Stimulated activated CD8-positive, alpha-beta memory T cell treated with anti-CD3 and anti-CD28 coated beads, Interleukin-7, amount 100 ng/mL, for 1 hour (primary cell): ENCODE measurements around the gene NAV2.

ENCODE experiments used
- DNase-seq, 2 donors: peaks; one replicate each; pipeline ENCODE4 v3.0.0-alpha.2; 2020; ENCODE audit warnings: low read depth in 2 of 2

The NAV2 gene

DNA sequence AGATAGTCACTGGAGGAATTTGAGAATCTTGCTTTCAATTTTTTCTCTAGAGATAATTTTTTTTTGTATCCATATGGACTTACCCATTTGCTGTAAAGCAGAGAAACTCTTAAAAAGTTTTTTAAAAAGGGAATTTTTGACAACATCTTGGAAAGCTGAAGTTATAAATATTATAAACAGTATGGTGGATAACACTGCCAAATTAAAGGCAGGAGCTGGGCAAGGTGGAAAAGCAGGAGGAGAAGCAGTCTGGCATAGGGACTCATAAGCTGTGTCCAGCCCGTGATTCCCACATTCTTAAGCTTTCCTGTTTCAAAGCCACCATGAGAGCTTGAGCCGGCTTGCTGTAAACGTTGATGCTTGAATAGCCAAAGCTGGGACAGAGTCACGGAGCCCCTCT lies 149.5 kb downstream of the NAV2 start:
- no peak for DNase-seq

GRCh38 chr11:19864141-19865140 lies 151.8 kb downstream of the NAV2 start:
- DNase-seq, result no peak

DNA sequence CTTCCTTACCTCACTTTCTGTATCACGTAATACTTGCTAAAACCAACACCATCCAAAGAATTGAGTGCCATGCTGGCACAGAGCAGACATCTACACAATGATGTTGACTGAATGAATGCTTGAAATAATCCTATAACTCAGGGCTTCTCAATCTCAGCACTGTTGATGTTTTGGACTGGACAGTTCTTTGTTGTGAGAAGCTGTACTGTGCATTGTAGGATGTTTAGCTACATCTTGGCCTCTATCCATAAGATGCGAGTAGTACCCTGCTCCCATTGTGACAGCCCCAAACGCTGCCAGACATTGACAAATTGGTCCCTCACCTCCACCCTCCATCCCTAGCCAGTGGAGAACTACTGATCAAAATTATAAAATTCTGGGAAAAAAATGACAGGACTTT lies 153.4 kb downstream of the NAV2 start:
- DNase-seq, result no peak

DNA sequence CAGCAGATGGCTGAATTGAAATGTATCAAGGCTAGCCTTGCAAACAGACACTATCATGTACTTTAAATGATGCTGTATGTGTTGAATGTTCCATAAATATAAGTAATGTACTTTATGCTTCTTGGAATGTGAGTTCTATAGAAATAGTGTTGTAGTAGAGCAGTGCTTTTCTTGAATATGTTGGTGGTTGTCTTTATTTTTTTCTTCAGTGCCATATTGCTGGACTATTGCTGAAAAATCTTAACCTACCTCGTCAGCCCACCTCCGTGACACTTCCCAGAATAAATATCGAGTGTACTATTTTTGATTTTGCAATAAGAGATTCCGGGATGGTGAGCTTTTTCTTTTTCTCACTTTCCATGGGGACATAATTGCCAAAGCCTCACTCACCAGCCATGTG lies 153.9 kb downstream of the NAV2 start:
- no peak for DNase-seq

GRCh38 chr11:19867064-19867463 lies 154.4 kb downstream of the NAV2 start:
- no peak for DNase-seq

DNA sequence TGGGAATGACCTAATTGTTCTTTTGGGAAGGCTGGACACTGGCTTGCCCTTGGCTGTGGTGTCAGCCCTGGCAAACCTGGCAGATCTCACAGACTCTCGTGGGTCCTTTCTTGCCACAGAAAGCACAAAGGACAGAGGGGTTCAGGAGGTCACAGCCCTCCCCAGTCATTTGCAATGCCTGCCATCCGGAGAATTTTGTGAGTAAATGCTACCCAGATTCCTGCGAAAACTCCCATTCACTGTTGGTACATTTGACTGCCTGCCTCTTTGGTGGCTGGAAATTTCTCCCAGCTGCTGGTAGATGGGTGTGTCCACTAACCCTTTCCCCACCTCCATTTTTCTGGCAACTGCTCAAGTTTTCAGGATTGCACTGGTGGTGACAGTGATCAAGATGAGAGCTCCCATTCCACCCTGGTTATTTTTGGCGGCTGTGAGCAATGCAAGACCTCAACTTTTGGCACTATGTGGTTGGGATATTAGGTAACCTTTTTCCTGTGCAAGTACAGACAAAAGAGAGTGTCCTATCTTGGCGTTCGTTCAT lies 155.7 kb downstream of the NAV2 start:
- DNase-seq, result no peak

DNA sequence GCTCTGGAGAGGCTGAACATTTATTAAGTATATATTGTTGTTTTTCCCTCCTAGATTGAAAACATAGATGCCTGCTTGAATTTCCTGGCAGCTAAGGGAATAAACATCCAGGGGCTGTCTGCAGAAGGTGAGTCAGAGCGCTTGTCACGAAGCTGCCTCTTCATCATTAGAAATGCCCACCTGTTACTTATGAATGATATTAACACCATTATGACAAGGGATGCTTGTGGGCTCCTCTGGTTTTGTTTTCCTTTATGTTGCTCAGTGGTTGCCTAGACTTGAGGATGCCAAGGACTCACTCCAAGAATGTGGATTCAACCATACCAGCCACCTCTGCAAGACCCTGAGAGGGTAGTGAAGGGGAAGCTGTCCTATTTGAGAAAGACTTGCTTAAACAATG lies 156.2 kb downstream of the NAV2 start:
- no peak for DNase-seq

- DNase-seq, result no peak
These were observed 156.8 kb downstream of the NAV2 start for GRCh38 chr11:19869466-19869865.

DNA sequence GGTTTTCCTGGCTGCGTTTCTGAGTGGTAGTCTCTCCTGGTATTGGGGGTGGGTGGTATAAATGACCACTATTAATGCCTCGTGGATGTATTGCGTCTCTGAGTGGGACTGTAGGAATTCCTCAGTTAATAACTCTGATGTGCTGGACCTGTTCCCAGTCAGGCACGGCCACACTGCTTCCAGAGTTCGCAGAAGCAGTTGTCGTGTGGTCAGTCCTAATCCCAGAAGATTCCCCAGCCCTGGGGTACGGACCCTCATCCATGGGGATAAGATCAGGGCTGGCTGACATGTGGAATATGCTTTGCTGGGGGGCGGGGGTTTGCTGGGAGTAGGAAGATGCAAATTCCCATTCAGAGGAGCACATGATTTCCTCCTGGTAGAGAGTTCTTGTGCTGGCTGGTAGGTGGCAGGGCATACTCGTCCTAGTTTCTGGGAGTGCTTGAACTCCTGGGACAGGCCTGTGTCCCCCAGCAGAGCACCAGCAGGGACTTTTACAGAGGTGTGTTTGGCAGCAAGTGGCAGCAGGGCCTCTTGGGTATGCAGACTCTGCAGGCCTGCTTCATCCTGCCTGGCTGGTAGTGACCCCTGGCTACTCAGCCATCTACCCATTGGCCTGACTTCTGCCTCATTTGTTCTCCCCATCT lies 157.4 kb downstream of the NAV2 start:
- no peak for DNase-seq

DNA sequence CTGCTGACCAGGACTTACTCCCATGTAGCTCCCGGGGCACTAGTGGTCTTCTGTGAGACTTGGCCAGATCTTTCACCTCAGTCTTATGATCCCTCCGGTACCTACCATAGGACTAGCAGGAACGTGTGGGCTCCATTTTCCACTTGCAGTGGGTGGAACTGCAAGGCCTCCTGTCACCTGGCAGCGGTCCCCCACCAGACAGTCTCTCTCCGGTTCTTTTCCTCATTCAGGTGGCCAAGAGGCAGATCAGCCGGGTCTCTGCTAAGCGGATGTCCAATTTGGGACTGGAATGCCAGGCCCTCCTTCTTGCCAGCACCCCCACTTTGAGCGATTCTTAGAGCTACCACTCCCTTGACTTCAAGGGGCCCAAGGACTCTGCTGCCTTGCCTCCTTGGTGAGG lies 158.9 kb downstream of the NAV2 start:
- no peak for DNase-seq

- DNase-seq, result no peak
These were observed 160.0 kb downstream of the NAV2 start for GRCh38 chr11:19872512-19873145.

- no peak for DNase-seq
These were observed 161.1 kb downstream of the NAV2 start for GRCh38 chr11:19873730-19874129.

DNA sequence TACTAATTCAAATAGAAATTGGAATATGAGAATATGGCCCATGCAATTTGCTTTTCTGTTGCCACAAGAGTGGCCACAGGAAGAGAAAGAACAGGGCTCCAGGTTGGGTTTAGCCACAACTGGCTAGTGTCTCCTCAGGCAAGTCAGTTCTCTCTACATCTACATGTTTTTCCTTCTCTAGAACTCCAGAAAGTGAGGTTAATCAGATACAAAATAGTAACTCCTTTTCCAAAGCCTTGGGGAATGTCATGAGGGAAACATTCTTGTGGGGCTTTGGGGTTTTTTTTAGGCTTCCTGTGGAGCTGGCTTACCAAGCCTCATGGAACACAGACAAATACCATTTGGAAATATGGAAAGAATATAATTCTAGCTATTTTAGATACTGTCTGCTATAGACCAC lies 161.6 kb downstream of the NAV2 start:
- DNase-seq, result no peak

DNA sequence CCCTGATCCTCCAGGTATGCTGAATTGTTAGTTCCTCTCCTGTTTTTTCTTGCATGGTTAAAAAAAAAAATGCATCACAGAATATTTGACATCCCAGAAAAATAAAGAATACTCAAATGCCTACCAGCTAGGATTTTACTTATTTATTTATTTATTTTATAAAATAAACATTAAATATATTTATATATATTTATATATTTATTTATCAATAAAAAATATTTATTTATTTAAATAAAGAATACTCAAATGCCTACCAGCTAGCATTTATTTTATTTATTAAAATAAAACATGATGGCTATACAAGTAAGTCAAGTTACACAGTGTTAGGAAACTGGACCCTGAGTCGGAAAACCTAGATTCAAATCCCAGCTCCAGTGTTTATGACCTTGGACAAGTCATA lies 164.1 kb downstream of the NAV2 start:
- no peak for DNase-seq

- DNase-seq, result no peak
These were observed 165.9 kb downstream of the NAV2 start for GRCh38 chr11:19878520-19878919.

DNA sequence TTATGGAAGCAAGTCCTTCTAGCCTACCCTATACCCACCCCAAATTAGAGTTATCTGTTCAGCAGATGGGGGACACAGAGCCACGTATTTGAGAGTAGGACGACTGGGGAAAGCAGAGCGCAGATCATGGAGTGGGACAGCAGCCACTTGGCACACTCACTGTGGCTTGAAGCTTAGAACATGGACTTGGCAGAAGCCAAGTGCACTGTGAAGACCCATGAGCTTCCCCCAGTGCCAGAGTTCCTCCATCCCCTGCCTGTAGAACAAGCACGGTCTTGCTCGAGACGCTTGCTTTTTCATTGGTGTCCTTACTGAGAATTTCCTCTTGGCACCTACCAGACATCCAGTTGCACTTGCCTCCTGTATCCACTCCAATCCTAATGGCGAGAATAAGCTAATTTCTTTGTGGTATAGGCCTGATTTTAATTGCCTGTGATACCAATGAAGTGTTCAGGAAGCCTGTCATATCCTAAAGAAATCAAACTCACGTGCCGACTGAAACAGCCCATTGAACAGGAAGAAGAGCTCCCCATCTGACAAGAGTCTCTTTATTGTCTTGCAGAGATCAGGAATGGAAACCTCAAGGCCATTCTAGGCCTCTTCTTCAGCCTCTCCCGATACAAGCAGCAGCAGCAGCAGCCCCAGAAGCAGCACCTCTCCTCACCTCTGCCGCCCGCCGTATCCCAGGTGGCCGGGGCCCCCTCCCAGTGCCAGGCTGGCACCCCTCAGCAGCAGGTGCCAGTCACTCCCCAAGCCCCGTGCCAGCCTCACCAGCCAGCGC lies 166.9 kb downstream of the NAV2 start:
- no peak for DNase-seq

GRCh38 chr11:19880088-19880345 lies 167.4 kb downstream of the NAV2 start:
- DNase-seq, result no peak

GRCh38 chr11:19881177-19881576 lies 168.5 kb downstream of the NAV2 start:
- DNase-seq, result no peak

GRCh38 chr11:19882356-19882755 lies 169.7 kb downstream of the NAV2 start:
- no peak for DNase-seq

DNA sequence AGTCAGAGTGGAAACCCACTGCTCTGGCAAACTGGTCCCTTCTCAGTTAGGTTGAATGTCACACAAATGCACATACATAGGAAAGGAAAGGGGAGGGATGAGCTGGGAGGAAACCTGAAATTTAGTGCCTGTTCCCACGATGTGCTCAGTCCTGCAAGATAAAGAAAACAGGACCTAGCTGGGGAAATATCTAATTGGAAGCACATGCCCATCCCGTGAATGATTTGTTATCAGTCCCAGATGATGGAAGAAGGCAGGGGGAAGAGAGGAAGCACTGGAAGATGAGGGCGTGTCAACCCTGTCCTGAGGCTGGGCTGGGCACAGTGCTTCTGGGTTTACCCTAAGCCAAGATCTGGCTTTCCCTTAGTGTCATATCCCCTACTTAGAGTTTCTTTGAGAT lies 173.9 kb downstream of the NAV2 start:
- no peak for DNase-seq

- no peak for DNase-seq
These were observed 175.2 kb downstream of the NAV2 start for GRCh38 chr11:19887842-19888241.

DNA sequence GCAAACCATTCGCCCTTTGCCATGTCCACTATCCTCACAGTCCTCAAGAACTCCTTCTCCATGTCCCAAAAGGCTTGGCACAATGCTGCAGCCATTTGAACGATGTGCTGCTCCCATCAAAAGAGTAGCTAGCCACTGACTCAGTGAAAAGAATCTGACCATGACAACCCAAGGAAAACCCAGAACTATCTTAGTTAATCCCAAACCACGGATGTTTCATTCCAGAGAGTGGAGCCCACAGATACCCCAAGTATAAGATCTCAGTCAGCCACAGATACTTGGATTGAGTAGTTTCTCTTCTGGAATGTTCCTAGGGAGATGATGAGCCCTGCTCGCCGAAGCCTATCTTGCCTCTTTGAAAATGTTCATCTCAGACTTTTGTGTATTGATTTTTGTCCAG lies 176.9 kb downstream of the NAV2 start:
- no peak for DNase-seq
